GM12878 (cell line): ENCODE results near the gene CCDC159. TPM values are rescaled to one million over a fixed set of nuclear protein-coding genes. Genes with fewer than 3 reads are reported as not detected.

Experiments
- ATAC-seq: fragments of 200-7000 bp; cut with Tn5 transposase; 3 replicates; pipeline ENCODE4 v1.9.1; 2020; ENCODE audit warnings: mild to moderate bottlenecking, moderate library complexity
- BruUV-seq: library from RNA; stranded (reverse); fragments of 400-500 nt; replicated peaks from 2 replicates; lab custom pipeline; 2021; lab: Mats Ljungman, UMichigan
- CTCF ChIA-PET: fragments of 300-600 bp; sonication (Branson Sonifier 250); formaldehyde crosslinking; extraction: SDS; loops from one replicate; lab custom pipeline; 2021; ENCODE audit warnings: inconsistent platforms; lab: Yijun Ruan, JAX
- POLR2A ChIA-PET: fragments of 350-600 bp; formaldehyde crosslinking; extraction: SDS; loops from one replicate; lab custom pipeline; 2021; ENCODE audit warnings: inconsistent platforms; lab: Charles Lee
- RAD21 ChIA-PET: fragments of 300-600 bp; sonication (Branson Sonifier 250); formaldehyde crosslinking; loops from one replicate; lab custom pipeline; 2023; ENCODE audit warnings: antibody characterized with exemption; ENCODE audit not compliant: unreplicated experiment; lab: Charles Lee
- SMC1A ChIA-PET: fragments of 300-600 bp; sonication (Branson Sonifier 250); formaldehyde crosslinking; loops from one replicate; lab custom pipeline; 2023; ENCODE audit not compliant: unreplicated experiment, uncharacterized antibody; lab: Charles Lee
- DNase-seq: peaks from one replicate; pipeline ENCODE4 v3.0.0-alpha.2; 2011; ENCODE audit warnings: low read depth, low spot score
- FAIRE-seq: peaks from 3 replicates; lab custom pipeline; 2011; peaks lifted over from hg19 to GRCh38; lab: Jason Lieb, UNC
- H2AFZ ChIP-seq: 2 replicates; pipeline ENCODE4 v1.6.0; 2011; ENCODE audit warnings: low read depth, low read length, control low read depth; ENCODE audit not compliant: control insufficient read depth
- H3K27ac ChIP-seq: 2 replicates; pipeline ENCODE4 v1.5.1; 2011; ENCODE audit warnings: control low read depth; ENCODE audit not compliant: control insufficient read depth, insufficient read depth
- H3K27me3 ChIP-seq, 2 experiments: replicated peaks in 1 of 2; 2 replicates each; pipeline versions ENCODE4 v1.6.0 to v1.6.1; 2011; ENCODE audit warnings: low read length in 1 of 2; ENCODE audit not compliant: control insufficient read depth in 2 of 2, insufficient read depth in 2 of 2
- H3K36me3 ChIP-seq, 2 experiments: 2 replicates each; pipeline ENCODE4 v1.5.1; 2011; ENCODE audit warnings: low read length in 1 of 2; ENCODE audit not compliant: control insufficient read depth in 2 of 2, insufficient read depth in 2 of 2
- H3K4me1 ChIP-seq: 2 replicates; pipeline ENCODE4 v1.6.1; 2011; ENCODE audit warnings: mild to moderate bottlenecking, low read length, moderate library complexity, mixed read lengths; ENCODE audit not compliant: control insufficient read depth, insufficient read depth
- H3K4me2 ChIP-seq: 2 replicates; pipeline ENCODE4 v1.6.0; 2011; ENCODE audit warnings: control low read depth; ENCODE audit not compliant: control insufficient read depth, insufficient read depth
- H3K4me3 ChIP-seq: fragments of 200-600 bp; sonication (generic); 2 replicates; pipeline ENCODE4 v1.5.1; 2016
- H3K79me2 ChIP-seq: 2 replicates; pipeline ENCODE4 v1.6.0; 2011; ENCODE audit warnings: low read length; ENCODE audit not compliant: control insufficient read depth, insufficient read depth
- H3K9ac ChIP-seq: 2 replicates; pipeline ENCODE4 v1.8.0; 2011; ENCODE audit warnings: low read length, control low read depth, mixed read lengths; ENCODE audit not compliant: control insufficient read depth, insufficient read depth
- H3K9me3 ChIP-seq: replicated peaks from 3 replicates; pipeline ENCODE4 v1.5.1; 2011; ENCODE audit warnings: mild to moderate bottlenecking, low read length; ENCODE audit not compliant: control insufficient read depth, insufficient read depth
- H4K20me1 ChIP-seq: 2 replicates; pipeline ENCODE4 v1.6.0; 2011; ENCODE audit not compliant: control insufficient read depth, insufficient read depth
- IKZF1 ChIP-seq: fragments of 450-650 bp; conservative IDR thresholded peaks from 2 replicates; pipeline ENCODE4 v1.6.1; 2017; ENCODE audit warnings: antibody characterized with exemption, mild to moderate bottlenecking
- NFYA ChIP-seq: IDR thresholded peaks from 2 replicates; pipeline ENCODE4 v1.6.1; 2011; ENCODE audit warnings: low read depth, mild to moderate bottlenecking, low read length, improper control_type of control experiment, borderline replicate concordance
- POLR2AphosphoS2 ChIP-seq: IDR thresholded peaks from 2 replicates; pipeline ENCODE4 v1.6.1; 2011; ENCODE audit warnings: low read depth, mild to moderate bottlenecking, low read length, improper control_type of control experiment, moderate library complexity
- RAD21 ChIP-seq: IDR thresholded peaks from 2 replicates; pipeline ENCODE4 v1.6.1; 2011; ENCODE audit warnings: mild to moderate bottlenecking, low read depth, low read length, moderate library complexity; ENCODE audit not compliant: insufficient read depth
- WGBS: methylation state at CpG from one replicate; pipeline ENCODE4 v1.1.6; 2016; ENCODE audit warnings: low lambda C conversion rate; ENCODE audit not compliant: insufficient replicate concordance, insufficient coverage; ENCODE audit errors: missing lambda C conversion rate; 5-methylcytosine and 5-hydroxymethylcytosine counted together
- in situ Hi-C: fragments of 300-500 bp; cut with MboI; formaldehyde crosslinking; loops from 9 replicates; pipeline ENCODE4 v1.14.3; 2018; ENCODE audit warnings: mixed read lengths
- intact Hi-C: fragments of 100-400 bp; cut with micrococcal nuclease; formaldehyde crosslinking; loops from one replicate; pipeline ENCODE4 v1.14.2; 2022; ENCODE audit not compliant: unreplicated experiment
- polyA plus RNA-seq, 11 experiments: library from polyadenylated mRNA; depleted of rRNA in 4 of 11; unstranded in 6 of 11; stranded (reverse) in 5 of 11; fragments of >200 nt; fragmentation: Nextera tagmentation in 4 of 11; fragmentation: Illumina TruSeq in 1 of 11; extraction: Ambion mirVana in 4 of 11; extraction: Trizol in 1 of 11; gene quantifications; 1 replicate in 1 of 11; 2 replicates in 10 of 11; pipeline versions ENCODE4 v1.2.1 to v1.2.3, GENCODE V29; 2011 to 2016; ENCODE audit warnings: inconsistent platforms in 2 of 11, missing spikeins in 2 of 11, low read depth in 1 of 11
- total RNA-seq, 4 experiments: library from RNA; depleted of rRNA in 3 of 4; stranded (reverse); fragments of >200 nt in 3 of 4; fragmentation: Illumina TruSeq in 1 of 4; extraction: Trizol in 1 of 4; gene quantifications; 2 replicates each; pipeline versions ENCODE4 v1.2.1 to v1.2.3, GENCODE V29; 2013 to 2021

Gene CCDC159
- total and polyA plus RNA-seq, 10 of the 15 experiments (the other 5 are each of a cell fraction or from before 2014, with no cell fraction given): 0.61 to 14.7 (median 10.1) TPM

DNA sequence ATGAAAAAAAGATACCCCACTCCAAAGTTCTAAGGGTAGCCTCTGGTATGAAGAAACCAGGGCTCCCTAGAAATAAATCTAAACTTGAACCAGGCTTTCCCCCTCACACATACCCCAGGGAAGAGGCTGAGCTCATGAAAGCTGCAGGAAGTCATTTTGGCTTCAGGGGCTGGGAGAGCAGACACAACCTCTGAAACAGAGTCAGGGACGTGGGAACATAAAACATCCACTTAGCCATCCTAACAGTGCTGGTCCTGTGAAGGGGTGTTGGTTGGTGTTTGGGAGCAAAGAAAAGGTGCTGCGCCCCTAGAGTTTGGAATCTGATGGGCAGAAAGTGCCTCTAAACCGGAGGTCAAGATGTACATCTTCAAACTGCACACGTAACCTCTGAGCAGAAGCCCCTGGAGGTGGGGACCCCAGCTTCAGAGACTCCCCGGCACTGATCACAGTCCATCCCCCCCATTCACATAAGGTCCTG, 22.7 kb upstream of the CCDC159 start:
- Histone ChIP-seq H3K79me2 (no peaks in the 10 kb centered on the region), H3K9me3 (peaks cover 3% of the 10 kb centered on the region; the same call in 1 of the 3 replicates), H4K20me1 (no peaks in the 10 kb centered on the region), H3K36me3 (peaks cover 0 to 5% of the 10 kb centered on the region in 2 experiments; a peak in 2 of 4 replicates), H3K4me3 (peak overlapping the region; percentile 27; the same call in 1 of the 2 replicates), H3K4me1 (peaks cover 45% of the 10 kb centered on the region), H3K4me2 (peak overlapping the region; percentile 81), H2AFZ (no peak overlapping the region), H3K9ac (no peak overlapping the region; the same call in 1 of the 2 replicates), H3K27me3 (no peaks in the 10 kb centered on the region), H3K27ac (peak overlapping the region; percentile 88)
- intact Hi-C loops (no loop called here), in situ Hi-C loops (no loop called here)
- ATAC-seq (peak; percentile 17), DNase-seq (no peak), FAIRE-seq (no peak)
- TSS peak; percentile 65 for BruUV-seq
- POLR2A ChIA-PET: interaction anchor here (0.6 to 4.2 kb wide), 8 partner anchors 11 to 257 kb away, joined by 3 to 23 read pairs (median 6); partner anchors contain the start of genes CCDC159, RAB3D and TMEM205
- TF ChIP-seq RAD21: no peak
- TF ChIP-seq IKZF1: no peak
- no peak for TF ChIP-seq NFYA
- no peak for TF ChIP-seq POLR2AphosphoS2
- RAD21 ChIA-PET: interaction anchor here (0.6 to 2.2 kb wide), 5 partner anchors 16 to 159 kb away, joined by 3 to 11 read pairs (median 3); partner anchors contain the start of genes CCDC159, RAB3D and TMEM205
- SMC1A ChIA-PET: interaction anchor here (1.0 to 2.2 kb wide), 7 partner anchors 8 to 160 kb away, joined by 3 to 16 read pairs (median 5); partner anchors contain the start of gene SWSAP1
- CTCF ChIA-PET: interaction anchor here (1.0 to 2.5 kb wide), 11 partner anchors 9 to 117 kb away, joined by 3 to 10 read pairs (median 4); partner anchors contain the start of genes CCDC159, RAB3D, SWSAP1 and TMEM205
- 33% methylated on average over 5 of the region's 5 CpGs for WGBS
